ENCODE results near the gene NT5DC1. TPM values are rescaled to one million over a fixed set of nuclear protein-coding genes. Genes with fewer than 3 reads are reported as not detected.

Gene NT5DC1
- total RNA-seq, 1 experiment from 2014 or later: 63.7 TPM

DNA sequence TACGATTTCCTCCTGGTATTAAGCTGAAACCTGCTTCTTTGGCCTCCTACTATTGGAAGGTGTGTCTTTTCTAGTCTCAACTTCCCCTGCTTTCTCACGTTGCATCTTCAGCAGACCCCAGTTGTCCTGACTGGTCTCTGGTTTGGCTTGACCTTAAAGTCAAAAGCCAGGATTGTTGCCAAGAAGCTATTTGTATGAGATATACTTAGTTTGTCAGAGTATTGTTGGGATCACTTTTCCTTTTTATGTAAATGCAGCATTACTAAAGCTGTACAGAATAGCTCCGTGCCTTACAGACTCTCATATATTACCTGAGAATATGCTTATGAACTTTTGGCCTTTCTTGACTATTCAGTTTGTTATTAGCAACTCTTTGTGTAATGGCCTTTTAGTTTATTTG is 92.1 kb downstream of the NT5DC1 start:
- Histone ChIP-seq H3K4me2 (ENCODE audit: low read length) (no peak overlapping the region), H3K4me1 (ENCODE audit: control insufficient read depth in 1 of 2, insufficient read depth in 2 of 2, low read length in 2 of 2) (no peaks in the 10 kb centered on the region), H2AFZ (ENCODE audit: low read depth, low read length, poor library complexity, severe bottlenecking) (no peak overlapping the region), H3K36me3 (ENCODE audit: control insufficient read depth in 1 of 2, insufficient read depth in 2 of 2, low read length in 2 of 2) (no peaks in the 10 kb centered on the region), H3K9me2 (ENCODE audit: insufficient read depth) (peaks cover 4% of the 10 kb centered on the region; the same call in 1 of the 2 replicates), H3K9me3 (ENCODE audit: control insufficient read depth in 1 of 2, insufficient read depth in 1 of 2, low read depth in 1 of 2, low read length in 2 of 2) (no peaks in the 10 kb centered on the region), H4K20me1 (ENCODE audit: insufficient read depth) (0 out of 2 replicates have a peak, but pooled peaks cover 4% of the 10 kb centered on the region), H3K27ac (ENCODE audit: low read depth, low read length) (no peak overlapping the region), H3K9ac (ENCODE audit: low read length) (no peak overlapping the region), H3K27me3 (ENCODE audit: insufficient read depth, low read length) (no peaks in the 10 kb centered on the region), H3K79me2 (ENCODE audit: insufficient read depth, low read length) (no peaks in the 10 kb centered on the region), H3K4me3 (replicated peaks in 1 of 2; ENCODE audit: low read depth in 1 of 2, low read length in 2 of 2) (no peak overlapping the region)
- no peak for DNase-seq (ENCODE audit: low read depth, low spot score)
- ChIA-PET RAD21 (ENCODE audit: low non-redundant PET in 1 of 2, low total read pairs in 2 of 2, uncharacterized antibody in 2 of 2, unreplicated experiment in 2 of 2) (no interaction called here), CTCF (no interaction called here), POLR2A (no interaction called here)
- BruUV-seq (replicated peaks): no TSS peak
- TF ChIP-seq FOSL1 (IDR thresholded peaks at IDR 0.05; ENCODE audit: low read depth) (no peak), JUND (IDR thresholded peaks at IDR 0.05) (no peak), EZH2phosphoT487 (IDR thresholded peaks at IDR 0.05; ENCODE audit: borderline replicate concordance) (no peak), ZFX (IDR thresholded peaks at IDR 0.05) (no peak), YY1 (IDR thresholded peaks at IDR 0.05; ENCODE audit: extremely low read depth, insufficient replicate concordance, low read depth, low read length) (no peak), CEBPB (IDR thresholded peaks at IDR 0.05; ENCODE audit: low read depth) (no peak), SP1 (IDR thresholded peaks at IDR 0.05; ENCODE audit: low read depth) (no peak)
- intact Hi-C loops (cut with micrococcal nuclease): no loop called here
- no peak for ATAC-seq

DNA sequence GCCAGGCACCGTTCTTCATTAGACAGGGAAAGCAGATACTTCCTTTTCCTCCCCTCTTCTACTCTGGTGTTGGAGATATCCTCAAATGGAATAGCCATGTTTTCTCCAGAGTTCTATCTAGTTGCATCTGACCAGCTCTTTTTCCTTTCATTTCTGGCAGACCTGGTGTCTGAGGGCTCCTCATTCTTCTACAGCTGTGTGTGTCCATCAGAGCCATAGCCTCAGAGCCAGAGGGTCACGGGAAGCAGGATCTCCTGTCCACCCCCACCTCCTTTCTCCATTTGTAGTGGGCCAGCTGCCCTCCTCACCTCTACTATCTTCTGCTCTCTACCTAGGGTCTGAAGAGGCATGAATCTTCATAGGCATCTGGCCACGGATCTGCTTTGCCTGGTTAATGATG is 96.2 kb downstream of the NT5DC1 start:
- RAD21 ChIA-PET (ENCODE audit: low non-redundant PET in 1 of 2, low total read pairs in 2 of 2, uncharacterized antibody in 2 of 2, unreplicated experiment in 2 of 2): no interaction called here
- no TSS peak for BruUV-seq (replicated peaks)
- no peak overlapping the region for H3K9ac ChIP-seq (ENCODE audit: low read length)
- POLR2A ChIA-PET: no interaction called here
- H3K9me3 ChIP-seq (ENCODE audit: control insufficient read depth in 1 of 2, insufficient read depth in 1 of 2, low read depth in 1 of 2, low read length in 2 of 2): no peaks in the 10 kb centered on the region
- no peaks in the 10 kb centered on the region for H3K9me2 ChIP-seq (ENCODE audit: insufficient read depth)
- no peak for DNase-seq (ENCODE audit: low read depth, low spot score)
- no peaks in the 10 kb centered on the region for H3K4me1 ChIP-seq (ENCODE audit: control insufficient read depth in 1 of 2, insufficient read depth in 2 of 2, low read length in 2 of 2)
- no peak for TF ChIP-seq EGR1 (IDR thresholded peaks at IDR 0.05; ENCODE audit: low read depth)
- TF ChIP-seq, protein P1, sequence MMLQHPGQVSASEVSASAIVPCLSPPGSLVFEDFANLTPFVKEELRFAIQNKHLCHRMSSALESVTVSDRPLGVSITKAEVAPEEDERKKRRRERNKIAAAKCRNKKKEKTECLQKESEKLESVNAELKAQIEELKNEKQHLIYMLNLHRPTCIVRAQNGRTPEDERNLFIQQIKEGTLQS (IDR thresholded peaks at IDR 0.05): no peak
- H3K4me2 ChIP-seq (ENCODE audit: low read length): no peak overlapping the region
- no peak overlapping the region for H3K27ac ChIP-seq (ENCODE audit: low read depth, low read length)
- ATAC-seq: no peak
- H3K79me2 ChIP-seq (ENCODE audit: insufficient read depth, low read length): no peaks in the 10 kb centered on the region
- CTCF ChIA-PET: no interaction called here
- H2AFZ ChIP-seq (ENCODE audit: low read depth, low read length, poor library complexity, severe bottlenecking): no peak overlapping the region
- H3K4me3 ChIP-seq (replicated peaks in 1 of 2; ENCODE audit: low read depth in 1 of 2, low read length in 2 of 2): no peak overlapping the region
- H3K36me3 ChIP-seq (ENCODE audit: control insufficient read depth in 1 of 2, insufficient read depth in 2 of 2, low read length in 2 of 2): no peaks in the 10 kb centered on the region
- 0 out of 2 replicates have a peak, but pooled peaks cover 3% of the 10 kb centered on the region for H4K20me1 ChIP-seq (ENCODE audit: insufficient read depth)
- no peaks in the 10 kb centered on the region for H3K27me3 ChIP-seq (ENCODE audit: insufficient read depth, low read length)
- intact Hi-C loops (cut with micrococcal nuclease): no loop called here
